IMR-90 (cell line): ENCODE measurements around the gene NF2. TPM values are rescaled to one million over a fixed set of nuclear protein-coding genes. Genes with fewer than 3 reads are reported as not detected.

Experiments
- ATAC-seq: fragments of 200-7000 bp; cut with Tn5 transposase; 2 replicates; pipeline ENCODE4 v1.9.1; 2020; ENCODE audit warnings: low read depth, mild to moderate bottlenecking, moderate library complexity
- BruUV-seq: library from RNA; stranded (reverse); fragments of 400-500 nt; replicated peaks from 2 replicates; lab custom pipeline; 2021; lab: Mats Ljungman, UMichigan
- CTCF ChIA-PET: fragments of 300-600 bp; formaldehyde crosslinking; extraction: SDS; loops from one replicate; lab custom pipeline; 2021; ENCODE audit warnings: antibody characterized with exemption; lab: Yijun Ruan, JAX
- POLR2A ChIA-PET: fragments of 300-600 bp; sonication (Branson Sonifier 250); formaldehyde crosslinking; loops from one replicate; lab custom pipeline; 2022; ENCODE audit warnings: antibody characterized with exemption; ENCODE audit not compliant: unreplicated experiment; lab: Charles Lee
- DNase-seq: peaks from one replicate; pipeline ENCODE4 v3.0.0; 2013
- H2AFZ ChIP-seq: replicated peaks from 2 replicates; pipeline ENCODE3; 2013; ENCODE audit warnings: low read length, mild to moderate bottlenecking; ENCODE audit not compliant: poor library complexity
- H2AK5ac ChIP-seq: 2 replicates; pipeline ENCODE4 v1.6.1; 2013; ENCODE audit warnings: low read depth, low read length, inconsistent platforms
- H2AK9ac ChIP-seq: replicated peaks from 2 replicates; pipeline ENCODE3; 2013; ENCODE audit warnings: mild to moderate bottlenecking, low read depth, low read length, moderate library complexity; ENCODE audit not compliant: poor library complexity
- H2BK120ac ChIP-seq: 2 replicates; pipeline ENCODE4 v1.6.1; 2013; ENCODE audit warnings: low read depth, low read length, inconsistent platforms
- H2BK15ac ChIP-seq: 3 replicates; pipeline ENCODE4 v1.6.1; 2013; ENCODE audit warnings: low read depth, low read length, inconsistent platforms
- H2BK20ac ChIP-seq: 2 replicates; pipeline ENCODE4 v1.6.1; 2013; ENCODE audit warnings: low read depth, mild to moderate bottlenecking, inconsistent platforms, low read length, moderate library complexity
- H2BK5ac ChIP-seq: 2 replicates; pipeline ENCODE4 v1.6.1; 2013; ENCODE audit warnings: mild to moderate bottlenecking, low read depth, low read length, inconsistent platforms; ENCODE audit not compliant: poor library complexity, severe bottlenecking
- H3K14ac ChIP-seq: replicated peaks from 2 replicates; pipeline ENCODE4 v1.6.1; 2013; ENCODE audit warnings: low read depth, low read length, inconsistent platforms
- H3K18ac ChIP-seq: 2 replicates; pipeline ENCODE4 v1.6.1; 2013; ENCODE audit warnings: low read depth, low read length, control low read depth
- H3K23ac ChIP-seq: 2 replicates; pipeline ENCODE4 v1.6.1; 2013; ENCODE audit warnings: low read depth, low read length, inconsistent platforms
- H3K27ac ChIP-seq: 2 replicates; pipeline ENCODE4 v1.5.1; 2013; ENCODE audit warnings: mild to moderate bottlenecking, control low read depth, low read length; ENCODE audit not compliant: insufficient read depth
- H3K27me3 ChIP-seq: 2 replicates; pipeline ENCODE4 v1.6.1; 2013; ENCODE audit warnings: low read length; ENCODE audit not compliant: control insufficient read depth, insufficient read depth
- H3K36me3 ChIP-seq: 2 replicates; pipeline ENCODE4 v1.6.1; 2013; ENCODE audit warnings: low read length, mixed read lengths; ENCODE audit not compliant: control insufficient read depth, insufficient read depth
- H3K4ac ChIP-seq: 2 replicates; pipeline ENCODE4 v1.6.1; 2013; ENCODE audit warnings: low read depth, low read length, inconsistent platforms
- H3K4me1 ChIP-seq: 2 replicates; pipeline ENCODE4 v1.6.1; 2013; ENCODE audit warnings: low read length, mixed read lengths; ENCODE audit not compliant: control insufficient read depth, insufficient read depth
- H3K4me2 ChIP-seq: 2 replicates; pipeline ENCODE4 v1.6.1; 2013; ENCODE audit warnings: low read depth, mild to moderate bottlenecking, control low read depth, low read length, moderate library complexity
- H3K4me3 ChIP-seq: 2 replicates; pipeline ENCODE4 v1.5.1; 2013; ENCODE audit warnings: low read depth, mild to moderate bottlenecking, control low read depth, low read length, moderate library complexity; ENCODE audit not compliant: insufficient read depth
- H3K56ac ChIP-seq: 2 replicates; pipeline ENCODE4 v1.6.1; 2013; ENCODE audit warnings: low read length, inconsistent platforms; ENCODE audit not compliant: insufficient read depth; ENCODE audit errors: extremely low read depth
- H3K79me1 ChIP-seq, 2 experiments: 2 replicates each; pipeline ENCODE4 v1.6.1; 2013; ENCODE audit warnings: low read length in 2 of 2, inconsistent platforms in 1 of 2, low read depth in 1 of 2
- H3K9ac ChIP-seq: 2 replicates; pipeline ENCODE4 v1.6.1; 2013; ENCODE audit warnings: low read depth, low read length, control low read depth
- H3K9me1 ChIP-seq: 2 replicates; pipeline ENCODE4 v1.6.1; 2013; ENCODE audit warnings: low read length, inconsistent platforms; ENCODE audit not compliant: insufficient read depth
- H3K9me3 ChIP-seq: 2 replicates; pipeline ENCODE4 v1.6.1; 2013; ENCODE audit warnings: low read length; ENCODE audit not compliant: control insufficient read depth, insufficient read depth
- H4K20me1 ChIP-seq: 2 replicates; pipeline ENCODE4 v1.6.1; 2013; ENCODE audit warnings: low read length, inconsistent platforms; ENCODE audit not compliant: insufficient read depth
- H4K5ac ChIP-seq: 2 replicates; pipeline ENCODE4 v1.6.1; 2013; ENCODE audit warnings: mild to moderate bottlenecking, low read depth, low read length, control low read depth
- H4K8ac ChIP-seq, 2 experiments: 2 replicates each; pipeline ENCODE4 v1.6.1; 2013; ENCODE audit warnings: low read depth in 2 of 2, low read length in 2 of 2, control low read depth in 1 of 2, inconsistent platforms in 1 of 2
- H4K91ac ChIP-seq: 2 replicates; pipeline ENCODE4 v1.6.1; 2013; ENCODE audit warnings: low read depth, low read length, inconsistent platforms; ENCODE audit not compliant: insufficient read depth
- MAZ ChIP-seq: IDR thresholded peaks from 2 replicates; pipeline ENCODE4 v1.6.1; 2012; ENCODE audit warnings: low read depth, mild to moderate bottlenecking, low read length, improper control_type of control experiment, moderate library complexity, borderline replicate concordance
- RAD21 ChIP-seq: IDR thresholded peaks from 2 replicates; pipeline ENCODE4 v1.6.1; 2012; ENCODE audit warnings: low read length, improper control_type of control experiment
- RCOR1 ChIP-seq: IDR thresholded peaks from 2 replicates; pipeline ENCODE4 v1.6.1; 2012; ENCODE audit warnings: mild to moderate bottlenecking, low read length, improper control_type of control experiment; ENCODE audit not compliant: insufficient replicate concordance
- USF2 ChIP-seq: fragments of 150-350 bp; IDR thresholded peaks from 2 replicates; pipeline ENCODE4 v1.6.1; 2017; ENCODE audit warnings: mild to moderate bottlenecking, antibody characterized with exemption, low read length, low read depth
- WGBS, 2 experiments: methylation state at CpG; one replicate each; pipeline versions ENCODE4 v1.1.5 to v1.1.7; 2013; ENCODE audit warnings: missing lambda C conversion rate in 2 of 2; ENCODE audit not compliant: insufficient read length in 1 of 2; ENCODE audit errors: extremely low coverage in 2 of 2; 5-methylcytosine and 5-hydroxymethylcytosine counted together
- dilution Hi-C: fragments of 300-500 bp; cut with HindIII; formaldehyde crosslinking; loops from one replicate; pipeline ENCODE4 v1.14.3; 2018; ENCODE audit warnings: low sequenced_read_pairs; ENCODE audit not compliant: unreplicated experiment
- in situ Hi-C: fragments of 300-500 bp; cut with MboI; formaldehyde crosslinking; loops from 3 replicates; pipeline ENCODE4 v1.14.3; 2019; ENCODE audit warnings: low sequenced_read_pairs, inconsistent platforms, mixed read lengths
- intact Hi-C: fragments of 100-400 bp; cut with micrococcal nuclease; formaldehyde crosslinking; loops from 2 replicates; pipeline ENCODE4 v1.10.0; 2022
- polyA plus RNA-seq, 3 experiments: library from polyadenylated mRNA; depleted of rRNA; stranded (reverse); fragments of >200 nt; gene quantifications; 2 replicates each; pipeline ENCODE4 v1.2.3, GENCODE V29; 2012; ENCODE audit warnings: low replicate concordance in 1 of 3
- total RNA-seq: library from RNA; depleted of rRNA; stranded (reverse); fragments of >200 nt; gene quantifications from 2 replicates; pipeline ENCODE4 v1.2.3, GENCODE V29; 2012

The NF2 gene
- total and polyA plus RNA-seq, 2 of the 4 experiments (the other 2 are of a cell fraction), result 59.0 to 151 TPM

GRCh38 chr22:29707471-29707870 is 104.0 kb downstream of the NF2 start:
- Histone ChIP-seq H3K56ac (no peak overlapping the region), H3K9ac (no peak overlapping the region), H2AK9ac (no peak overlapping the region), H3K9me3 (no peaks in the 10 kb centered on the region), H3K14ac (no peak overlapping the region), H4K8ac (no peak overlapping the region), H3K36me3 (no peaks in the 10 kb centered on the region), H3K4me3 (no peak overlapping the region), H3K4me1 (peaks cover 7% of the 10 kb centered on the region; the same call in 1 of the 2 replicates), H2BK5ac (no peak overlapping the region), H3K79me1 (no peaks in the 10 kb centered on the region), H3K4me2 (no peak overlapping the region), H3K18ac (no peak overlapping the region), H4K20me1 (peaks cover 3% of the 10 kb centered on the region; the same call in 1 of the 2 replicates), H3K27me3 (peaks cover 41% of the 10 kb centered on the region), H3K4ac (no peak overlapping the region), H2AK5ac (no peak overlapping the region), H4K5ac (no peak overlapping the region), H2BK15ac (no peak overlapping the region), H3K27ac (no peak overlapping the region), H4K91ac (no peak overlapping the region), H2AFZ (no peak overlapping the region), H2BK20ac (no peak overlapping the region), H2BK120ac (no peak overlapping the region), H3K23ac (no peak overlapping the region; the same call in 1 of the 2 replicates), H3K9me1 (no peaks in the 10 kb centered on the region)
- dilution Hi-C loops (no loop called here), in situ Hi-C loops (no loop called here), intact Hi-C loops (no loop called here)
- no peak for TF ChIP-seq RAD21
- TF ChIP-seq RCOR1, result no peak
- no peak for TF ChIP-seq USF2
- TF ChIP-seq MAZ, result no peak
- ChIA-PET POLR2A (no interaction called here), CTCF (no interaction called here)
- 63% methylated on average over 3 of the region's 5 CpGs; no CpG with 5 or more reads in 1 of the 2 experiments for whole genome bisulfite sequencing, 2 experiments
- BruUV-seq, result no TSS peak
- DNase-seq, result no peak
- ATAC-seq, result no peak
